SK-N-SH (cell line): Measurements from ENCODE around the gene LTBP2. TPM values are rescaled to one million over a fixed set of nuclear protein-coding genes. Genes with fewer than 3 reads are reported as not detected.
A peak's percentile ranks its signal among the peaks of the same experiment; 100 is the strongest.

Source experiments
- CTCF ChIA-PET: fragments of 300-600, 350-600 bp; formaldehyde crosslinking; extraction: SDS; loops from one replicate; lab custom pipeline; 2021; lab: Yijun Ruan, JAX
- POLR2A ChIA-PET: fragments of 350-600 bp; sonication (Branson Sonifier 250); formaldehyde crosslinking; extraction: SDS; loops from one replicate; lab custom pipeline; 2020; ENCODE audit warnings: antibody characterized with exemption, inconsistent platforms; lab: Yijun Ruan, JAX
- DNase-seq: peaks from one replicate; pipeline ENCODE4 v3.0.0; 2012
- H2AFZ ChIP-seq: fragments of 200-600 bp; sonication (generic); 2 replicates; pipeline ENCODE4 v1.8.1; 2016; ENCODE audit warnings: antibody characterized with exemption, mild to moderate bottlenecking, low read depth
- H3F3A ChIP-seq: fragments of 200-600 bp; sonication (generic); replicated peaks from 2 replicates; pipeline ENCODE3; 2016; ENCODE audit warnings: antibody characterized with exemption, mild to moderate bottlenecking; ENCODE audit not compliant: insufficient read depth
- H3K27ac ChIP-seq, 2 experiments: fragments of 200-500 bp in 1 of 2; fragments of 200-600 bp in 1 of 2; sonication (Bioruptor generic) in 1 of 2; sonication (generic), shearing (Covaris generic) in 1 of 2; 2 replicates each; pipeline versions ENCODE4 v1.5.1 to v1.6.1; 2014 to 2016; ENCODE audit warnings: low read depth in 2 of 2, inconsistent platforms in 1 of 2, low read length in 1 of 2, mild to moderate bottlenecking in 1 of 2, mixed read lengths in 1 of 2
- H3K27me3 ChIP-seq: fragments of 200-600 bp; sonication (generic), shearing (Covaris generic); 2 replicates; pipeline ENCODE4 v1.6.1; 2016; ENCODE audit warnings: mixed run types; ENCODE audit not compliant: insufficient read depth
- H3K36me3 ChIP-seq, 2 experiments: fragments of 200-500 bp in 1 of 2; fragments of 200-600 bp in 1 of 2; sonication (Bioruptor generic) in 1 of 2; sonication (generic) in 1 of 2; replicated peaks in 1 of 2; 2 replicates each; pipeline versions ENCODE3 to v1.5.1; 2014 to 2016; ENCODE audit warnings: low read length in 1 of 2, mild to moderate bottlenecking in 1 of 2; ENCODE audit not compliant: insufficient read depth in 2 of 2, control insufficient read depth in 1 of 2
- H3K4me1 ChIP-seq, 2 experiments: fragments of 200-500 bp in 1 of 2; fragments of 200-600 bp in 1 of 2; sonication (Bioruptor generic) in 1 of 2; sonication (generic), shearing (Covaris generic) in 1 of 2; 2 replicates each; pipeline versions ENCODE4 v1.5.1 to v1.6.1; 2014 to 2016; ENCODE audit warnings: low read depth in 1 of 2, low read length in 1 of 2, mixed run types in 1 of 2; ENCODE audit not compliant: insufficient read depth in 2 of 2, control insufficient read depth in 1 of 2
- H3K4me2 ChIP-seq: fragments of 200-600 bp; sonication (generic), shearing (Covaris generic); 2 replicates; pipeline ENCODE4 v1.6.1; 2017; ENCODE audit warnings: mixed run types
- H3K4me3 ChIP-seq, 2 experiments: fragments of 200-500 bp in 1 of 2; fragments of 200-600 bp in 1 of 2; sonication (Bioruptor generic) in 1 of 2; sonication (generic), shearing (Covaris generic) in 1 of 2; 2 replicates each; pipeline versions ENCODE4 v1.5.1 to v1.8.1; 2014 to 2016; ENCODE audit warnings: low read depth in 2 of 2, inconsistent platforms in 1 of 2, low read length in 1 of 2, mild to moderate bottlenecking in 1 of 2, mixed read lengths in 1 of 2, moderate library complexity in 1 of 2
- H3K79me2 ChIP-seq: fragments of 200-600 bp; sonication (generic); 2 replicates; pipeline ENCODE4 v1.8.1; 2017; ENCODE audit warnings: mild to moderate bottlenecking; ENCODE audit not compliant: insufficient read depth
- H3K9ac ChIP-seq: fragments of 200-600 bp; sonication (generic); 2 replicates; pipeline ENCODE4 v1.6.1; 2017; ENCODE audit warnings: mixed run types
- H3K9me2 ChIP-seq: fragments of 200-600 bp; sonication (generic); 2 replicates; pipeline ENCODE4 v1.6.1; 2017; ENCODE audit warnings: mixed run types
- H3K9me3 ChIP-seq: fragments of 200-600 bp; sonication (generic); 2 replicates; pipeline ENCODE4 v1.6.1; 2017; ENCODE audit warnings: mixed run types, mild to moderate bottlenecking, moderate library complexity
- H4K20me1 ChIP-seq: fragments of 200-600 bp; sonication (generic); 2 replicates; pipeline ENCODE4 v1.6.1; 2017; ENCODE audit warnings: mild to moderate bottlenecking, mixed run types; ENCODE audit not compliant: insufficient read depth
- ELF1 ChIP-seq: IDR thresholded peaks from 2 replicates; pipeline ENCODE4 v1.4.0; 2012
- EZH2phosphoT487 ChIP-seq: fragments of 200-600 bp; sonication (generic); IDR thresholded peaks from 2 replicates; pipeline ENCODE4 v1.6.1; 2017; ENCODE audit warnings: low read depth, mixed run types, mild to moderate bottlenecking, antibody characterized with exemption, moderate library complexity, borderline replicate concordance
- FOXJ3 ChIP-seq: sonication (generic); formaldehyde crosslinking; IDR thresholded peaks from 2 replicates; pipeline ENCODE4 v1.5.1; 2020; ENCODE audit warnings: mild to moderate bottlenecking, missing genetic modification reagents
- GABPA ChIP-seq: IDR thresholded peaks from 2 replicates; pipeline ENCODE4 v1.4.0; 2012; ENCODE audit warnings: low read depth, mild to moderate bottlenecking
- JUND ChIP-seq: IDR thresholded peaks from 2 replicates; pipeline ENCODE4 v1.4.0; 2012
- NRF1 ChIP-seq: IDR thresholded peaks from 2 replicates; pipeline ENCODE4 v1.6.1; 2012; ENCODE audit warnings: low read depth, mild to moderate bottlenecking, low read length
- POLR2AphosphoS5 ChIP-seq: IDR thresholded peaks from 2 replicates; pipeline ENCODE4 v1.6.1; 2012; ENCODE audit warnings: low read depth, low read length
- RFX5 ChIP-seq: IDR thresholded peaks from 2 replicates; pipeline ENCODE4 v1.6.1; 2012; ENCODE audit warnings: mild to moderate bottlenecking, improper control_type of control experiment, low read length
- RXRA ChIP-seq: IDR thresholded peaks from 2 replicates; pipeline ENCODE4 v1.4.0; 2012; ENCODE audit warnings: low read depth, mild to moderate bottlenecking, borderline replicate concordance
- SIN3A ChIP-seq: IDR thresholded peaks from 2 replicates; pipeline ENCODE4 v1.6.1; 2012; ENCODE audit warnings: low read depth, mild to moderate bottlenecking, low read length, moderate library complexity, borderline replicate concordance
- TAF1 ChIP-seq: IDR thresholded peaks from 2 replicates; pipeline ENCODE4 v1.6.1; 2012; ENCODE audit warnings: low read depth, mild to moderate bottlenecking, low read length, moderate library complexity, borderline replicate concordance
- TEAD4 ChIP-seq: IDR thresholded peaks from 2 replicates; pipeline ENCODE4 v1.4.0; 2012; ENCODE audit warnings: mild to moderate bottlenecking, borderline replicate concordance; ENCODE audit not compliant: insufficient read depth
- whole genome bisulfite sequencing: methylation state at CpG from one replicate; pipeline ENCODE4 v1.1.6; 2017; ENCODE audit warnings: low lambda C conversion rate; 5-methylcytosine and 5-hydroxymethylcytosine counted together
- polyA plus RNA-seq, 3 experiments: library from polyadenylated mRNA; depleted of rRNA; stranded (reverse); fragments of >200 nt; gene quantifications; 2 replicates each; pipeline ENCODE4 v1.2.3, GENCODE V29; 2012
- TF ChIP-seq, protein P1 (sequence below): IDR thresholded peaks from 2 replicates; pipeline ENCODE4 v1.6.1; 2012; ENCODE audit warnings: mild to moderate bottlenecking, low read depth, low read length, moderate library complexity
- TF ChIP-seq, protein P2 (sequence below): IDR thresholded peaks from 2 replicates; pipeline ENCODE4; 2012
- TF ChIP-seq, protein P3 (sequence below): fragments of 150-350 bp; IDR thresholded peaks from 2 replicates; pipeline ENCODE4 v1.6.1; 2017; ENCODE audit warnings: antibody characterized with exemption, low read length, low read depth, borderline replicate concordance

The LTBP2 gene
- polyA plus RNA-seq, 1 of the 3 experiments (the other 2 are of a cell fraction), result 58.8 TPM

DNA sequence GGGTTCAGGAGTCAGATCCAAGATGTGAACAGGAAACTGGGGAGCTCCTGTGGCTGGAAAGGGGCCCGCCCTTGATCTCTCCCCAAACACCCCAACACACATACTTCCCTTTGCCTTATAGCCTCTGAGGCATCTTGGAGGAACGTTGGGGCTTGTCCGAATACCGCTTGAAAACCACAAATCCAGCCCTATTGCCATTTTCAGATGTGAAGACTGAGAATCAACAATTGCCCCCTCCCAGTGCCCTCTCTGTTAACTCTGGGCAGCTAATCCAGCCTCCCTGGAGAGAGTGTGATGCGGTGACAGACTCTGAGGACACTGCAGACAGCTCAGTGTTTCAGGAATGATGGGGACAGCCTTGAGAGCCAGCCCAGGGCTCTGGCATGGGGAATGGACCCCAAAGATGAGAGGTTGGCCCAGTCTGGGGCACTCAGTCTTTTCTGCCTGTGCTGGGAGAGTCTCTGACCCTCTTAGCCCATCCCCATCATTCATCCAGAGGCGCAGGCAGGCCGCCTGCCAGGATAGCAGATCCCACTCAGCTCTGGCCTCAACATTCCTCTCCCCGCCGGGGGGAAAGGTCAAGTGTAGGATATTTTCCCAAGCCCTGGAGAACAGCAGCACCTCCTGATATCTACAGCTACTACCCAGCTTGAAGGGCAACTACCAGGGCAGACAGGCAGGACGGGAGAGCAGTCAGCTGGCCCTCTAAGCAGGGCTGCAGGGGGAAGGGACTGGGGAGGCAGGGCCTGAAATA is 24.6 kb upstream of the LTBP2 start:
- TF ChIP-seq GABPA (no peak), EZH2phosphoT487 (no peak), JUND (no peak), SIN3A (no peak)
- H2AFZ ChIP-seq, result no peak overlapping the region
- 88% methylated on average over 6 of the region's 10 CpGs for WGBS
- peak overlapping the region in 1 of 2 experiments; percentile 86; a peak in 1 of 4 replicates for H3K27ac ChIP-seq
- no peaks in the 10 kb centered on the region for H3K79me2 ChIP-seq
- no peaks in the 10 kb centered on the region for H4K20me1 ChIP-seq
- H3K9me2 ChIP-seq, result no peaks in the 10 kb centered on the region
- no peaks in the 10 kb centered on the region for H3K36me3 ChIP-seq
- no peaks in the 10 kb centered on the region for H3F3A ChIP-seq
- POLR2A ChIA-PET, result no interaction called here
- peaks cover 0 to 43% of the 10 kb centered on the region in 2 experiments; a peak in 2 of 4 replicates for H3K4me1 ChIP-seq
- CTCF ChIA-PET, result interaction anchor here (0.7 to 8.0 kb wide), 8 partner anchors 11 to 136 kb away, joined by 4 to 64 read pairs (median 12); partner anchors contain the start of gene LTBP2
- no peak overlapping the region for H3K4me2 ChIP-seq
- H3K9ac ChIP-seq, result no peak overlapping the region
- no peak overlapping the region for H3K4me3 ChIP-seq
- no peak for DNase-seq
- no peaks in the 10 kb centered on the region for H3K27me3 ChIP-seq
- H3K9me3 ChIP-seq, result no peaks in the 10 kb centered on the region

DNA sequence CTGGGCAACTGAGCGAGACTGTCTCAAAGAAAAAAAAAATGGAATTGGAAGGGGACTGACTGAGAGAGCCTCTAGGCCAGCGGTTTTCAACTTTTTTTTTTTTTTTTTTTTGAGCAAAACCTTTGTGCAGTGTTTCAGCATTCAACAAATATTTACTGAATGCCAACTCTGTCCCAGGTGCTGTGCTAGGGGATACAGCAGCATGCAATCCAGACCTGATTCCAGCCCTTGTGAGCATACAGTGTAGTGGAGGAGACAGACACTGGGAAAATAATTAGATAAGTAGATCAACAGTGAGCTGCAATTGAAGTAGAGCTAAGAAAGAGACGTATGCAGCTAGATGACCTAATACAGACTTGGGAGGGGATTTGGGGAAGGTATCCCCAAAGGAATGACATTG is 23.8 kb upstream of the LTBP2 start:
- ChIA-PET POLR2A (no interaction called here), CTCF (interaction anchor here (1.3 to 8.0 kb wide), 3 partner anchors 20 to 27 kb away, joined by 6 to 64 read pairs (median 13); partner anchors contain the start of gene LTBP2)
- Histone ChIP-seq H3K9me2 (no peaks in the 10 kb centered on the region), H2AFZ (no peak overlapping the region), H3K4me3 (no peak overlapping the region), H4K20me1 (no peaks in the 10 kb centered on the region), H3K4me1 (peaks cover 0 to 43% of the 10 kb centered on the region in 2 experiments; a peak in 2 of 4 replicates), H3K27ac (peak overlapping the region in 1 of 2 experiments; percentile 86; a peak in 1 of 4 replicates), H3K27me3 (no peaks in the 10 kb centered on the region), H3K9me3 (no peaks in the 10 kb centered on the region), H3K36me3 (no peaks in the 10 kb centered on the region), H3K9ac (no peak overlapping the region), H3K4me2 (no peak overlapping the region), H3F3A (no peaks in the 10 kb centered on the region), H3K79me2 (no peaks in the 10 kb centered on the region)
- 84% methylated on average over 3 of the region's 3 CpGs for WGBS
- TF ChIP-seq RXRA, result no peak
- TF ChIP-seq TAF1, result no peak
- no peak for TF ChIP-seq POLR2AphosphoS5
- no peak for TF ChIP-seq NRF1
- TF ChIP-seq, protein P1, sequence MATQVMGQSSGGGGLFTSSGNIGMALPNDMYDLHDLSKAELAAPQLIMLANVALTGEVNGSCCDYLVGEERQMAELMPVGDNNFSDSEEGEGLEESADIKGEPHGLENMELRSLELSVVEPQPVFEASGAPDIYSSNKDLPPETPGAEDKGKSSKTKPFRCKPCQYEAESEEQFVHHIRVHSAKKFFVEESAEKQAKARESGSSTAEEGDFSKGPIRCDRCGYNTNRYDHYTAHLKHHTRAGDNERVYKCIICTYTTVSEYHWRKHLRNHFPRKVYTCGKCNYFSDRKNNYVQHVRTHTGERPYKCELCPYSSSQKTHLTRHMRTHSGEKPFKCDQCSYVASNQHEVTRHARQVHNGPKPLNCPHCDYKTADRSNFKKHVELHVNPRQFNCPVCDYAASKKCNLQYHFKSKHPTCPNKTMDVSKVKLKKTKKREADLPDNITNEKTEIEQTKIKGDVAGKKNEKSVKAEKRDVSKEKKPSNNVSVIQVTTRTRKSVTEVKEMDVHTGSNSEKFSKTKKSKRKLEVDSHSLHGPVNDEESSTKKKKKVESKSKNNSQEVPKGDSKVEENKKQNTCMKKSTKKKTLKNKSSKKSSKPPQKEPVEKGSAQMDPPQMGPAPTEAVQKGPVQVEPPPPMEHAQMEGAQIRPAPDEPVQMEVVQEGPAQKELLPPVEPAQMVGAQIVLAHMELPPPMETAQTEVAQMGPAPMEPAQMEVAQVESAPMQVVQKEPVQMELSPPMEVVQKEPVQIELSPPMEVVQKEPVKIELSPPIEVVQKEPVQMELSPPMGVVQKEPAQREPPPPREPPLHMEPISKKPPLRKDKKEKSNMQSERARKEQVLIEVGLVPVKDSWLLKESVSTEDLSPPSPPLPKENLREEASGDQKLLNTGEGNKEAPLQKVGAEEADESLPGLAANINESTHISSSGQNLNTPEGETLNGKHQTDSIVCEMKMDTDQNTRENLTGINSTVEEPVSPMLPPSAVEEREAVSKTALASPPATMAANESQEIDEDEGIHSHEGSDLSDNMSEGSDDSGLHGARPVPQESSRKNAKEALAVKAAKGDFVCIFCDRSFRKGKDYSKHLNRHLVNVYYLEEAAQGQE, result no peak
- TF ChIP-seq GABPA, result no peak
- TF ChIP-seq ELF1, result no peak
- TF ChIP-seq FOXJ3, result no peak
- no peak for TF ChIP-seq TEAD4
- no peak for TF ChIP-seq EZH2phosphoT487
- TF ChIP-seq, protein P2, sequence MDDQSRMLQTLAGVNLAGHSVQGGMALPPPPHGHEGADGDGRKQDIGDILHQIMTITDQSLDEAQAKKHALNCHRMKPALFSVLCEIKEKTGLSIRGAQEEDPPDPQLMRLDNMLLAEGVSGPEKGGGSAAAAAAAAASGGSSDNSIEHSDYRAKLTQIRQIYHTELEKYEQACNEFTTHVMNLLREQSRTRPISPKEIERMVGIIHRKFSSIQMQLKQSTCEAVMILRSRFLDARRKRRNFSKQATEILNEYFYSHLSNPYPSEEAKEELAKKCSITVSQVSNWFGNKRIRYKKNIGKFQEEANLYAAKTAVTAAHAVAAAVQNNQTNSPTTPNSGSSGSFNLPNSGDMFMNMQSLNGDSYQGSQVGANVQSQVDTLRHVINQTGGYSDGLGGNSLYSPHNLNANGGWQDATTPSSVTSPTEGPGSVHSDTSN, result no peak
- TF ChIP-seq, protein P3, sequence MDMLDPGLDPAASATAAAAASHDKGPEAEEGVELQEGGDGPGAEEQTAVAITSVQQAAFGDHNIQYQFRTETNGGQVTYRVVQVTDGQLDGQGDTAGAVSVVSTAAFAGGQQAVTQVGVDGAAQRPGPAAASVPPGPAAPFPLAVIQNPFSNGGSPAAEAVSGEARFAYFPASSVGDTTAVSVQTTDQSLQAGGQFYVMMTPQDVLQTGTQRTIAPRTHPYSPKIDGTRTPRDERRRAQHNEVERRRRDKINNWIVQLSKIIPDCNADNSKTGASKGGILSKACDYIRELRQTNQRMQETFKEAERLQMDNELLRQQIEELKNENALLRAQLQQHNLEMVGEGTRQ, result no peak
- TF ChIP-seq RFX5, result no peak
- no peak for DNase-seq
